ENCODE results near the gene TRAK1.

TRAK1 gene

GRCh38 chr3:42262525-42262924 lies 171.4 kb downstream of the TRAK1 start:
- DNase-seq: no peak

GRCh38 chr3:42263354-42264346 lies 172.5 kb downstream of the TRAK1 start:
- DNase-seq: no peak

DNA sequence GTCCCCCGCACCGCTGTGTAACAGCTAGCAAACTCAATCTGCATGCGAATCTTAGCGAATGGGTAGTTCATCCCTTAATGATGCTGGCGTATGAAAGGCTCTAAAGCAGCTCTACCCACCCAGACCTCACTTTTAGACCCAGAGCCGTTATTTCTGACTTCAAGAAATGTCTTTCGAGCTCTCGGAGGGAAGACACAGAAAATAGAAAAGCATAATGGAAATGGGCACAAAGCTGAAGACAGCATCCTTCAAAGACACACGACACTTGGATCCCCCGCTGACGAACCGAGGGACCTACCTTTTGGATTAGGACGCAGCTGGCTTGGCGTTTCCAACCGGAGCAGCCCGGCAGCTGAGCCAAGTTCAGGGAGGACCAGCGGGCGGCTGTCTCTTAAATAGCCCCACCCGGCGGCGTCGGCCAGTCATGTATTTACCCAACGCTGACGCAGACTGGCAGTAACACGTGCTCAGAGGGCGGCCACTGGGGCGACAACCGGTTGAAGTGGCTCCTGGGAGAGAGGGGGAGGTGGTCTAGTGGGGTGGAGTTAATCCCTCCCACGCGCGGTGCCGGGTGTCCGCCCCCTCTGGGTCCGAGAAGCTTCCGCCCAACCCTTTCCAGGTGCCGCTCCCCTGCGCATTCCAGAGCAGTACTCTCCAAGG lies 173.4 kb downstream of the TRAK1 start:
- no peak for DNase-seq

DNA sequence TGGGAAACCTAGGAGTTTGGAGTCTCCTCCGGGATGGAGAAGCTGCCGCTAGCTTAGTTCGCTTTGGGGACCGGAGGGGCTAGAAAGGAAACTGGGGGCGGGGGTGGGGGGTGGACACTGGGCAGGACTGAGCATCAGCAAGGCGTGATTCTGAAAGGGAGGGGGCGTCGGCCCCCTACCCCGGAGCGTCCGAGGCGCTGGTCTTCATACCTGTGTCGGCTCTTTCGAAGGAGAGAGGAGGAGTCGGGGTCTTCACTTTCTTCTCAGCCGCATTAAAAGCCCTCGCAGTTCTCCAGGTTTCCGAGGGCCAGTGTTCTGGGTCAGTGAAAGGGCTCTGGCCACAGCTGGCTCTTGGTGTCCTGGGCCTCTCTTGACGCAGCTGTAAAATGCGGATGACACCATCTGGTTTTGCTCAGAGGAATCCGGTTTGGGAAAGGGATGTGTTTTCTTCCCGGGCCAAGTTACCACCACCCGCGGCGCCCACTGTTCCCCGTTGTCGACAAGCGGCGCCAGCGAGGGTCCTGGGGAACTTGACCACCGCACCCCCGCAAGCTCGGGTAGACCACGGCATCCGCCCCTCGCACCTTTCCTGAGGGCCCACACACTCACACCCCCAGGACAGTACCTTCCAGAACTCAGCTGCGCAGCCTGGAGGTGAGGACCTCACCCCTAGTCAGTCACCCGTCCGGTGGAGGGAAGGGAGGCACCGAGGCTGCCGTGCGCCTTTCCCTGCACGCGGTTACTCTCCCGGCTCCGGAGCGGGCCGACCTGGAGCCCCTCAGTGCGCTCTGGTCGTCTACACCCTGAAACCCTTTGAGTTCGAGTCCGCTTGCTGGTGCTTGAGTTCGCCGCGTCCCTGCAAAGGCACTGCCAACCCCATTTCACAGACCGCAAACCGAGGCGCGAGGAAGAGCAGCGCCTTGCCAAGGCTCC lies 174.2 kb downstream of the TRAK1 start:
- DNase-seq: no peak

GRCh38 chr3:42266085-42266484 lies 174.9 kb downstream of the TRAK1 start, which contains the start of gene CCK:
CCK (minus strand) TSS chr3:42266185; CDS start chr3:42263630, 2,555 bp downstream.
- no peak for DNase-seq

DNA sequence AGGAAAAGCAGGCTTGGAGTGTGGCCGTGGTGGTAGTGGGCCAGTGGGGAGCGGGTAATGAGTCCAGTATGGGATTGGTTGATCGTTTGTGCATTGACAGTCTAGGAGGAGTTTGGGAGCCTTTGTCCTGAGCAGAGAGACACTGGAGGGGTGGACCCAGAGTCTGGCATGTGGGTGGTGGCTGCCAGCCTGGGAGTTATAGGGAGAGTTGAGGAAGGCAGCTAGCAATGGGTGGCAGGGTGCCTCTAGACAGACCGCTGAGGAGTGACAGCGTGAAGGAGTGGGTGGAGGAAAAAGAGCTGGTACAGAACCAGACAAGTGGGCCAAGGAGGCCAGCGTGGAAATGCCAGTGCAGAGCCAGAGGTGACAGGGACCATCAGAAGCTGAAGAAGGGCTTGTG lies 176.7 kb downstream of the TRAK1 start:
- DNase-seq: no peak

GRCh38 chr3:42269647-42270046 lies 178.5 kb downstream of the TRAK1 start:
- DNase-seq: no peak

GRCh38 chr3:42270561-42270960 lies 179.4 kb downstream of the TRAK1 start:
- no peak for DNase-seq

DNA sequence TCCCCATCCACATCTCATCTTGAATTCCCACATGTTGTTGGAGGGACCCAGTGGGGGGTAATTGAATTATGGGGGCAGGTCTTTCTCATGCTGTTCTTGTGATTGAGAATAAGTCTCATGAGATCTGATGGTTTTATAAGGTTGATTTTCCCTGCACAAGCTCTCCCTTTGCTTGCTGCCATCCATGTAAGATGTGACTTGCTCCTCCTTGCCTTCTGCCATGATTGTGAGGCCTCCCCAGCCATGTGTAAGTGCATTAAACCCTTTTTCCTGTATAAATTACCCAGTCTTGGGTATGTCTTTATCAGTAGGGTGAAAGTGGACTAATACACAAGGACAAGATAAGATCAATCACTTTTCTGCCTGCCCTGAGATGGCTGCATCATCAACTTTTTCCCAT lies 180.6 kb downstream of the TRAK1 start:
- no peak for DNase-seq

DNA sequence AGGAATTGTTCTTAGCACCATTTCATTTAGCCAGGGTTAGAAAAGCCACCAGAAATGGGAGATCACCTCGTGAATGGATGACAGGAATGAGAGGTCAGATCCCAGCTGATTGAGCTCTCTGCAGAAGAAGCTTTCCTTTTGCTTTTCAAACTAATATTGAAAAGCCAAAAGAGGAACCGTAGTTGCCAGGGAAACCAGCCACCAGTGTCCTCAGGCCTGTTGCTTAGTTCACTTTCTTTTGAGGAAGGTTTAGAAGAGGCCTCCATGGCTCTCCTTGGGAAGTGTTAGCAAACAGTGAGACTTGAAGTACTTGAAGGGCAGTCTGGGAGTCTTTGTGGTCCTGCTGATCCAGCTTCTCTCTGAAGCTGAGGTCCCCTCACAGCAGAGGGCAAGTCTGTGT lies 182.2 kb downstream of the TRAK1 start:
- peak; percentile 1 to 29 for DNase-seq

GRCh38 chr3:42274266-42274665 lies 183.1 kb downstream of the TRAK1 start:
- no peak for DNase-seq

- DNase-seq: no peak
Observed at GRCh38 chr3:42275217-42275616, 184.1 kb downstream of the TRAK1 start.
